Osteocyte (in vitro differentiated cells): Measurements from ENCODE around the gene RASGEF1C. TPM values are rescaled to one million over a fixed set of nuclear protein-coding genes. Genes with fewer than 3 reads are reported as not detected.

ENCODE experiments used
- DNase-seq: peaks from one replicate; pipeline ENCODE4 v3.0.0; 2021; ENCODE audit warnings: mixed read lengths; ENCODE audit not compliant: unreplicated experiment; ENCODE audit errors: extremely low spot score
- H3K27ac Mint-ChIP-seq: one replicate; pipeline ENCODE4 v1.8.0; 2021; ENCODE audit warnings: mild to moderate bottlenecking, mixed read lengths; ENCODE audit not compliant: unreplicated experiment
- H3K27me3 Mint-ChIP-seq: one replicate; pipeline ENCODE4 v1.8.0; 2021; ENCODE audit warnings: mixed read lengths; ENCODE audit not compliant: unreplicated experiment
- H3K36me3 Mint-ChIP-seq: one replicate; pipeline ENCODE4 v1.8.0; 2021; ENCODE audit warnings: mixed read lengths; ENCODE audit not compliant: unreplicated experiment
- H3K4me1 Mint-ChIP-seq: one replicate; pipeline ENCODE4 v1.8.0; 2021; ENCODE audit warnings: mixed read lengths; ENCODE audit not compliant: unreplicated experiment
- H3K4me3 Mint-ChIP-seq: one replicate; pipeline ENCODE4 v1.8.0; 2021; ENCODE audit warnings: mild to moderate bottlenecking, moderate library complexity, mixed read lengths; ENCODE audit not compliant: unreplicated experiment
- H3K9me3 Mint-ChIP-seq: one replicate; pipeline ENCODE4 v1.8.0; 2021; ENCODE audit warnings: mixed read lengths; ENCODE audit not compliant: unreplicated experiment
- CTCF ChIP-seq: fragments of 200-600 bp; sonication (generic); IDR thresholded peaks from 2 replicates; pipeline ENCODE4 v1.5.0; 2021; ENCODE audit warnings: antibody characterized with exemption, mild to moderate bottlenecking, moderate library complexity
- total RNA-seq: library from RNA; stranded (reverse); gene quantifications from 2 replicates; pipeline ENCODE4 v1.2.1, GENCODE V29; 2021

RASGEF1C gene
- total RNA-seq, 1 donor from 2014 or later: not detected

- Mint-ChIP-seq H3K4me1 (peaks cover 8% of the 10 kb centered on the region), H3K27me3 (peaks cover 7% of the 10 kb centered on the region), H3K9me3 (no peaks in the 10 kb centered on the region), H3K4me3 (no peak overlapping the region), H3K27ac (no peak overlapping the region), H3K36me3 (no peaks in the 10 kb centered on the region)
- DNase-seq: no peak
- no peak for TF ChIP-seq CTCF
These were observed 113.5 kb downstream of the RASGEF1C start for GRCh38 chr5:180095545-180095944.

- no peaks in the 10 kb centered on the region for H3K9me3 Mint-ChIP-seq
- H3K36me3 Mint-ChIP-seq: no peaks in the 10 kb centered on the region
- DNase-seq: no peak
- H3K4me1 Mint-ChIP-seq: peaks cover 12% of the 10 kb centered on the region
- no peak overlapping the region for H3K4me3 Mint-ChIP-seq
- peaks cover 7% of the 10 kb centered on the region for H3K27me3 Mint-ChIP-seq
- no peak overlapping the region for H3K27ac Mint-ChIP-seq
- no peak for TF ChIP-seq CTCF
These were observed 115.2 kb downstream of the RASGEF1C start for GRCh38 chr5:180093651-180094382.

GRCh38 chr5:180093241-180093640 is 115.8 kb downstream of the RASGEF1C start:
- TF ChIP-seq CTCF: no peak
- no peak for DNase-seq
- no peaks in the 10 kb centered on the region for H3K9me3 Mint-ChIP-seq

GRCh38 chr5:180090769-180091546 is 118.1 kb downstream of the RASGEF1C start:
- Mint-ChIP-seq H3K36me3 (no peaks in the 10 kb centered on the region), H3K4me3 (peak overlapping the region; percentile 78), H3K27ac (no peak overlapping the region), H3K9me3 (no peaks in the 10 kb centered on the region), H3K4me1 (peaks cover 12% of the 10 kb centered on the region), H3K27me3 (peaks cover 7% of the 10 kb centered on the region)
- peak; percentile 49 for TF ChIP-seq CTCF
- DNase-seq: no peak

More at GRCh38 chr5:180093241-180093640, 115.8 kb downstream of the RASGEF1C start:
- H3K27ac Mint-ChIP-seq: no peak overlapping the region
- H3K4me1 Mint-ChIP-seq: peaks cover 12% of the 10 kb centered on the region
- H3K36me3 Mint-ChIP-seq: no peaks in the 10 kb centered on the region
- no peak overlapping the region for H3K4me3 Mint-ChIP-seq
- peaks cover 7% of the 10 kb centered on the region for H3K27me3 Mint-ChIP-seq
